Cardiac fibroblast (primary cell): Measurements from ENCODE around the gene ZDHHC1.

Source experiments
- DNase-seq, 2 donors: peaks; one replicate each; pipeline versions ENCODE4 v3.0.0 to v3.0.0-alpha.2; 2010; ENCODE audit warnings: low read depth in 2 of 2
- H3K4me3 ChIP-seq, 2 donors: replicated peaks in 1 of 2; 1 replicate in 1 of 2; 2 replicates in 1 of 2; pipeline ENCODE4 v1.5.1; 2011; ENCODE audit warnings: low read depth in 2 of 2, low read length in 2 of 2, mild to moderate bottlenecking in 2 of 2, moderate library complexity in 1 of 2
- CTCF ChIP-seq: IDR thresholded peaks from one replicate; pipeline ENCODE4 v1.5.1; 2011; ENCODE audit warnings: low read depth, mild to moderate bottlenecking, low read length, inconsistent platforms

Gene ZDHHC1

GRCh38 chr16:67438824-67439393 lies 22.6 kb upstream of the ZDHHC1 start:
- no peak overlapping the region for H3K4me3 ChIP-seq

GRCh38 chr16:67438098-67438791 lies 22.0 kb upstream of the ZDHHC1 start:
- H3K4me3 ChIP-seq, result no peak overlapping the region
- DNase-seq, result no peak
- no peak for TF ChIP-seq CTCF

More at GRCh38 chr16:67438824-67439393, 22.6 kb upstream of the ZDHHC1 start:
- DNase-seq, result no peak
- TF ChIP-seq CTCF, result no peak

GRCh38 chr16:67437513-67437912 lies 21.2 kb upstream of the ZDHHC1 start:
- TF ChIP-seq CTCF, result no peak
- no peak overlapping the region for H3K4me3 ChIP-seq
- DNase-seq, result no peak

GRCh38 chr16:67436640-67437193 lies 20.4 kb upstream of the ZDHHC1 start:
- DNase-seq, result no peak

GRCh38 chr16:67435758-67436164 lies 19.5 kb upstream of the ZDHHC1 start:
- no peak for DNase-seq
- H3K4me3 ChIP-seq, result no peak overlapping the region
- TF ChIP-seq CTCF, result no peak

More at GRCh38 chr16:67436640-67437193, 20.4 kb upstream of the ZDHHC1 start:
- H3K4me3 ChIP-seq, result no peak overlapping the region
- TF ChIP-seq CTCF, result no peak

GRCh38 chr16:67433131-67433719 lies 16.9 kb upstream of the ZDHHC1 start:
- no peak for DNase-seq
- H3K4me3 ChIP-seq, result no peak overlapping the region
- no peak for TF ChIP-seq CTCF
